WTC11 (cell line): ENCODE results near the gene SECISBP2L.

Source experiments
- CREB1 ChIP-seq: sonication (generic); formaldehyde crosslinking; IDR thresholded peaks from 2 replicates; pipeline ENCODE4 v1.8.0; 2023; ENCODE audit warnings: mild to moderate bottlenecking, missing genetic modification reagents
- ESRRA ChIP-seq: sonication (generic); formaldehyde crosslinking; IDR thresholded peaks from 2 replicates; pipeline ENCODE4 v1.8.1; 2022; ENCODE audit warnings: mild to moderate bottlenecking, missing genetic modification reagents, borderline replicate concordance
- NFYB ChIP-seq: sonication (generic); formaldehyde crosslinking; conservative IDR thresholded peaks from 2 replicates; pipeline ENCODE4 v1.8.0; 2022; ENCODE audit warnings: low read depth, missing genetic modification reagents
- ZNF232 ChIP-seq: sonication (generic); formaldehyde crosslinking; IDR thresholded peaks from 2 replicates; pipeline ENCODE4 v1.8.0; 2022; ENCODE audit warnings: mild to moderate bottlenecking, missing genetic modification reagents
- ZNF317 ChIP-seq: sonication (generic); formaldehyde crosslinking; IDR thresholded peaks from 2 replicates; pipeline ENCODE4 v1.8.1; 2023; ENCODE audit warnings: low read depth, mild to moderate bottlenecking, moderate library complexity, missing genetic modification reagents, borderline replicate concordance
- TF ChIP-seq, protein P1 (sequence below): fragments of 200-600 bp; IDR thresholded peaks from 2 replicates; pipeline ENCODE4 v1.8.0; 2022; ENCODE audit warnings: antibody characterized with exemption
- TF ChIP-seq, protein P2 (sequence below): sonication (generic); formaldehyde crosslinking; IDR thresholded peaks from 2 replicates; pipeline ENCODE4 v1.8.0; 2022; ENCODE audit warnings: mild to moderate bottlenecking, missing genetic modification reagents
- TF ChIP-seq, protein P3 (sequence below): sonication (generic); formaldehyde crosslinking; IDR thresholded peaks from 2 replicates; pipeline ENCODE4 v1.8.1; 2022; ENCODE audit warnings: low read depth, missing genetic modification reagents, borderline replicate concordance
- TF ChIP-seq, protein P4 (sequence below): sonication (generic); formaldehyde crosslinking; IDR thresholded peaks from 2 replicates; pipeline ENCODE4 v1.8.0; 2022; ENCODE audit warnings: mild to moderate bottlenecking, missing genetic modification reagents

DNA sequence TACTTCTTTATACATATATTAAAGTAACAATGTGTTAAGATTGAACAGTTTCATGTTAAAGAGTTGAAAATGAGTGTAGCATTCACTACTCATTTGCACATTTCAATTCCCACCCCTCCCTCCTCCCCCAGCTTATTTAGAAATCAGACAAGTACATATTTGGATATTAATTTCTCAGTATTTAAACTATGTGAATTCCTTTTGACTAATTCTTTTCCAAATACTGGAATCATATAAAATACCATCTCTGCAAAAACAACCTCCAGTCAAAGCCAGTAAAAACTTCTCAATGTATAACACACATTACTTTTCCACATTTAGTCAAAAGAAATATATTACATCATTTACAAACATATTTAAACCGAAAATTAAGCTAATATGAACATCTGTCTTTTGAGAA lies 57.1 kb downstream of the SECISBP2L start:
- TF ChIP-seq, protein P1, sequence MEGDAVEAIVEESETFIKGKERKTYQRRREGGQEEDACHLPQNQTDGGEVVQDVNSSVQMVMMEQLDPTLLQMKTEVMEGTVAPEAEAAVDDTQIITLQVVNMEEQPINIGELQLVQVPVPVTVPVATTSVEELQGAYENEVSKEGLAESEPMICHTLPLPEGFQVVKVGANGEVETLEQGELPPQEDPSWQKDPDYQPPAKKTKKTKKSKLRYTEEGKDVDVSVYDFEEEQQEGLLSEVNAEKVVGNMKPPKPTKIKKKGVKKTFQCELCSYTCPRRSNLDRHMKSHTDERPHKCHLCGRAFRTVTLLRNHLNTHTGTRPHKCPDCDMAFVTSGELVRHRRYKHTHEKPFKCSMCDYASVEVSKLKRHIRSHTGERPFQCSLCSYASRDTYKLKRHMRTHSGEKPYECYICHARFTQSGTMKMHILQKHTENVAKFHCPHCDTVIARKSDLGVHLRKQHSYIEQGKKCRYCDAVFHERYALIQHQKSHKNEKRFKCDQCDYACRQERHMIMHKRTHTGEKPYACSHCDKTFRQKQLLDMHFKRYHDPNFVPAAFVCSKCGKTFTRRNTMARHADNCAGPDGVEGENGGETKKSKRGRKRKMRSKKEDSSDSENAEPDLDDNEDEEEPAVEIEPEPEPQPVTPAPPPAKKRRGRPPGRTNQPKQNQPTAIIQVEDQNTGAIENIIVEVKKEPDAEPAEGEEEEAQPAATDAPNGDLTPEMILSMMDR, result no peak
- no peak for TF ChIP-seq ESRRA
- no peak for TF ChIP-seq NFYB
- TF ChIP-seq, protein P2, sequence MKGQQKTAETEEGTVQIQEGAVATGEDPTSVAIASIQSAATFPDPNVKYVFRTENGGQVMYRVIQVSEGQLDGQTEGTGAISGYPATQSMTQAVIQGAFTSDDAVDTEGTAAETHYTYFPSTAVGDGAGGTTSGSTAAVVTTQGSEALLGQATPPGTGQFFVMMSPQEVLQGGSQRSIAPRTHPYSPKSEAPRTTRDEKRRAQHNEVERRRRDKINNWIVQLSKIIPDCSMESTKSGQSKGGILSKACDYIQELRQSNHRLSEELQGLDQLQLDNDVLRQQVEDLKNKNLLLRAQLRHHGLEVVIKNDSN, result no peak
- TF ChIP-seq ZNF232 (CRISPR knock-in tag), result no peak
- TF ChIP-seq CREB1 (CRISPR knock-in tag), result no peak
- TF ChIP-seq, protein P3, sequence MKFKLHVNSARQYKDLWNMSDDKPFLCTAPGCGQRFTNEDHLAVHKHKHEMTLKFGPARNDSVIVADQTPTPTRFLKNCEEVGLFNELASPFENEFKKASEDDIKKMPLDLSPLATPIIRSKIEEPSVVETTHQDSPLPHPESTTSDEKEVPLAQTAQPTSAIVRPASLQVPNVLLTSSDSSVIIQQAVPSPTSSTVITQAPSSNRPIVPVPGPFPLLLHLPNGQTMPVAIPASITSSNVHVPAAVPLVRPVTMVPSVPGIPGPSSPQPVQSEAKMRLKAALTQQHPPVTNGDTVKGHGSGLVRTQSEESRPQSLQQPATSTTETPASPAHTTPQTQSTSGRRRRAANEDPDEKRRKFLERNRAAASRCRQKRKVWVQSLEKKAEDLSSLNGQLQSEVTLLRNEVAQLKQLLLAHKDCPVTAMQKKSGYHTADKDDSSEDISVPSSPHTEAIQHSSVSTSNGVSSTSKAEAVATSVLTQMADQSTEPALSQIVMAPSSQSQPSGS (CRISPR knock-in tag), result no peak
- no peak for TF ChIP-seq ZNF317 (CRISPR knock-in tag)
- TF ChIP-seq, protein P4, sequence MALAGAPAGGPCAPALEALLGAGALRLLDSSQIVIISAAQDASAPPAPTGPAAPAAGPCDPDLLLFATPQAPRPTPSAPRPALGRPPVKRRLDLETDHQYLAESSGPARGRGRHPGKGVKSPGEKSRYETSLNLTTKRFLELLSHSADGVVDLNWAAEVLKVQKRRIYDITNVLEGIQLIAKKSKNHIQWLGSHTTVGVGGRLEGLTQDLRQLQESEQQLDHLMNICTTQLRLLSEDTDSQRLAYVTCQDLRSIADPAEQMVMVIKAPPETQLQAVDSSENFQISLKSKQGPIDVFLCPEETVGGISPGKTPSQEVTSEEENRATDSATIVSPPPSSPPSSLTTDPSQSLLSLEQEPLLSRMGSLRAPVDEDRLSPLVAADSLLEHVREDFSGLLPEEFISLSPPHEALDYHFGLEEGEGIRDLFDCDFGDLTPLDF (CRISPR knock-in tag), result no peak
